Naive B cell (primary cell): ENCODE data around the gene KRT5. TPM values are rescaled to one million over a fixed set of nuclear protein-coding genes. Genes with fewer than 3 reads are reported as not detected.

Source experiments
- ATAC-seq, 2 donors: fragments of 150-1000 bp; cut with Tn5 transposase; 2 replicates each; pipeline ENCODE4 v1.10.0; 2021; ENCODE audit warnings: low read depth in 2 of 2, mild to moderate bottlenecking in 2 of 2, moderate library complexity in 2 of 2
- DNase-seq: peaks from one replicate; pipeline ENCODE4 v3.0.0; 2022
- H3K27ac Mint-ChIP-seq, 6 donors: one replicate each; pipeline ENCODE4 v1.8.0; 2020 to 2022; ENCODE audit warnings: mild to moderate bottlenecking in 6 of 6, mixed read lengths in 6 of 6, moderate library complexity in 5 of 6, inconsistent platforms in 2 of 6
- H3K27me3 Mint-ChIP-seq, 3 donors: one replicate each; pipeline ENCODE4 v1.8.0; 2021 to 2022; ENCODE audit warnings: mixed read lengths in 3 of 3, mild to moderate bottlenecking in 1 of 3
- H3K36me3 Mint-ChIP-seq, 2 donors: one replicate each; pipeline ENCODE4 v1.8.0; 2020 to 2022; ENCODE audit warnings: mixed read lengths in 2 of 2, inconsistent platforms in 1 of 2, mild to moderate bottlenecking in 1 of 2
- H3K4me1 Mint-ChIP-seq, 3 donors: one replicate each; pipeline ENCODE4 v1.8.0; 2020 to 2022; ENCODE audit warnings: mixed read lengths in 3 of 3, inconsistent platforms in 1 of 3, mild to moderate bottlenecking in 1 of 3, moderate library complexity in 1 of 3
- H3K4me3 Mint-ChIP-seq, 8 donors: one replicate each; pipeline ENCODE4 v1.8.0; 2020 to 2022; ENCODE audit warnings: mild to moderate bottlenecking in 8 of 8, mixed read lengths in 8 of 8, moderate library complexity in 8 of 8, inconsistent platforms in 2 of 8
- H3K9me3 Mint-ChIP-seq, 7 donors: one replicate each; pipeline ENCODE4 v1.8.0; 2020 to 2022; ENCODE audit warnings: mixed read lengths in 7 of 7, mild to moderate bottlenecking in 5 of 7, inconsistent platforms in 2 of 7, moderate library complexity in 1 of 7
- polyA plus RNA-seq, 6 donors: library from polyadenylated mRNA; unstranded; fragments of 300-500 nt; fragmentation: Illumina TruSeq; gene quantifications; one replicate each; pipeline ENCODE4 v1.2.3, GENCODE V29; 2021; ENCODE audit warnings: low read depth in 6 of 6

Gene KRT5
- polyA plus RNA-seq, 6 donors from 2014 or later, result not detected

- H3K9me3 Mint-ChIP-seq, result no peaks in the 10 kb centered on the region
- DNase-seq (no peak), ATAC-seq (no peak)
- no peak overlapping the region for H3K4me3 Mint-ChIP-seq
- H3K27me3 Mint-ChIP-seq, result peaks cover 3 to 18% (median 18%) of the 10 kb centered on the region in 3 donors
- no peaks in the 10 kb centered on the region for H3K36me3 Mint-ChIP-seq
- H3K27ac Mint-ChIP-seq, result no peak overlapping the region
- H3K4me1 Mint-ChIP-seq, result no peaks in the 10 kb centered on the region
Measured at GRCh38 chr12:52543985-52544883, 24.0 kb upstream of the KRT5 start.

GRCh38 chr12:52542785-52543318, 22.7 kb upstream of the KRT5 start:
- H3K4me1 Mint-ChIP-seq, result no peaks in the 10 kb centered on the region
- peaks cover 7 to 25% (median 19%) of the 10 kb centered on the region in 3 donors for H3K27me3 Mint-ChIP-seq
- peak overlapping the region in 1 of 8 donors; percentile 30 for H3K4me3 Mint-ChIP-seq
- H3K36me3 Mint-ChIP-seq, result no peaks in the 10 kb centered on the region
- no peak overlapping the region for H3K27ac Mint-ChIP-seq
- H3K9me3 Mint-ChIP-seq, result no peaks in the 10 kb centered on the region
- ATAC-seq (no peak), DNase-seq (no peak)

- DNase-seq, result no peak
- H3K4me1 Mint-ChIP-seq, result no peaks in the 10 kb centered on the region
- no peak overlapping the region for H3K27ac Mint-ChIP-seq
- no peaks in the 10 kb centered on the region for H3K9me3 Mint-ChIP-seq
- no peak overlapping the region for H3K4me3 Mint-ChIP-seq
- H3K27me3 Mint-ChIP-seq, result peaks cover 5 to 30% (median 19%) of the 10 kb centered on the region in 3 donors
- H3K36me3 Mint-ChIP-seq, result no peaks in the 10 kb centered on the region
- ATAC-seq, result no peak
Measured at GRCh38 chr12:52542157-52542556, 22.0 kb upstream of the KRT5 start.

GRCh38 chr12:52541709-52542108, 21.5 kb upstream of the KRT5 start:
- ATAC-seq, result no peak
- Mint-ChIP-seq H3K36me3 (no peaks in the 10 kb centered on the region), H3K4me3 (no peak overlapping the region), H3K27ac (no peak overlapping the region), H3K9me3 (no peaks in the 10 kb centered on the region), H3K27me3 (peaks cover 4 to 33% (median 24%) of the 10 kb centered on the region in 3 donors), H3K4me1 (no peaks in the 10 kb centered on the region)
- no peak for DNase-seq

GRCh38 chr12:52540531-52540930, 20.3 kb upstream of the KRT5 start:
- DNase-seq, result no peak
- Mint-ChIP-seq H3K27ac (no peak overlapping the region), H3K9me3 (no peaks in the 10 kb centered on the region), H3K4me1 (no peaks in the 10 kb centered on the region), H3K27me3 (peaks cover 4 to 28% (median 26%) of the 10 kb centered on the region in 3 donors), H3K36me3 (no peaks in the 10 kb centered on the region), H3K4me3 (no peak overlapping the region)
- ATAC-seq, result no peak

- no peak for ATAC-seq
- H3K27ac Mint-ChIP-seq, result no peak overlapping the region
- no peak overlapping the region for H3K4me3 Mint-ChIP-seq
- no peaks in the 10 kb centered on the region for H3K36me3 Mint-ChIP-seq
- no peak for DNase-seq
- H3K27me3 Mint-ChIP-seq, result peaks cover 4 to 35% (median 26%) of the 10 kb centered on the region in 3 donors
- no peaks in the 10 kb centered on the region for H3K9me3 Mint-ChIP-seq
- no peaks in the 10 kb centered on the region for H3K4me1 Mint-ChIP-seq
Measured at GRCh38 chr12:52539821-52540173, 19.6 kb upstream of the KRT5 start.

- Mint-ChIP-seq H3K9me3 (no peaks in the 10 kb centered on the region), H3K4me3 (no peak overlapping the region), H3K36me3 (no peaks in the 10 kb centered on the region), H3K27ac (peak overlapping the region in 2 of 6 donors; percentile 48 to 84), H3K27me3 (peaks cover 7 to 40% (median 26%) of the 10 kb centered on the region in 3 donors), H3K4me1 (no peaks in the 10 kb centered on the region)
- ATAC-seq, result no peak
- no peak for DNase-seq
Measured at GRCh38 chr12:52539083-52539820, 19.1 kb upstream of the KRT5 start.

- Mint-ChIP-seq H3K4me3 (peak overlapping the region in 1 of 8 donors; percentile 21), H3K36me3 (no peaks in the 10 kb centered on the region), H3K27ac (peak overlapping the region in 1 of 6 donors; percentile 60), H3K27me3 (peaks cover 13 to 51% (median 32%) of the 10 kb centered on the region in 3 donors), H3K4me1 (no peaks in the 10 kb centered on the region), H3K9me3 (no peaks in the 10 kb centered on the region)
- no peak for ATAC-seq
- no peak for DNase-seq
Measured at GRCh38 chr12:52537101-52537500, 16.9 kb upstream of the KRT5 start.

- DNase-seq, result no peak
- peaks cover 14 to 61% (median 32%) of the 10 kb centered on the region in 3 donors for H3K27me3 Mint-ChIP-seq
- H3K4me1 Mint-ChIP-seq, result no peaks in the 10 kb centered on the region
- no peaks in the 10 kb centered on the region for H3K36me3 Mint-ChIP-seq
- H3K9me3 Mint-ChIP-seq, result no peaks in the 10 kb centered on the region
- H3K27ac Mint-ChIP-seq, result no peak overlapping the region
- no peak for ATAC-seq
- H3K4me3 Mint-ChIP-seq, result no peak overlapping the region
Measured at GRCh38 chr12:52535574-52535973, 15.4 kb upstream of the KRT5 start.

- ATAC-seq (no peak), DNase-seq (no peak)
- no peaks in the 10 kb centered on the region for H3K4me1 Mint-ChIP-seq
- peaks cover 14 to 50% (median 23%) of the 10 kb centered on the region in 3 donors for H3K27me3 Mint-ChIP-seq
- no peak overlapping the region for H3K27ac Mint-ChIP-seq
- no peak overlapping the region for H3K4me3 Mint-ChIP-seq
- H3K36me3 Mint-ChIP-seq, result no peaks in the 10 kb centered on the region
- no peaks in the 10 kb centered on the region for H3K9me3 Mint-ChIP-seq
Measured at GRCh38 chr12:52534482-52534881, 14.3 kb upstream of the KRT5 start.

GRCh38 chr12:52533686-52534470, 13.7 kb upstream of the KRT5 start:
- Mint-ChIP-seq H3K4me1 (no peaks in the 10 kb centered on the region), H3K36me3 (no peaks in the 10 kb centered on the region), H3K27ac (no peak overlapping the region), H3K4me3 (no peak overlapping the region), H3K27me3 (peaks cover 17 to 44% (median 18%) of the 10 kb centered on the region in 3 donors), H3K9me3 (no peaks in the 10 kb centered on the region)
- ATAC-seq (no peak), DNase-seq (no peak)

- no peak for DNase-seq
- peaks cover 13 to 44% (median 19%) of the 10 kb centered on the region in 3 donors for H3K27me3 Mint-ChIP-seq
- H3K4me1 Mint-ChIP-seq, result no peaks in the 10 kb centered on the region
- H3K4me3 Mint-ChIP-seq, result no peak overlapping the region
- H3K36me3 Mint-ChIP-seq, result no peaks in the 10 kb centered on the region
- no peak for ATAC-seq
- no peaks in the 10 kb centered on the region for H3K9me3 Mint-ChIP-seq
- H3K27ac Mint-ChIP-seq, result no peak overlapping the region
Measured at GRCh38 chr12:52532636-52533035, 12.4 kb upstream of the KRT5 start.
